Right atrium auricular region (tissue), 2 donors: ENCODE measurements around the gene FREM2. TPM values are rescaled to one million over a fixed set of nuclear protein-coding genes. Genes with fewer than 3 reads are reported as not detected.

Experiments used
- DNase-seq: peaks from one replicate; pipeline ENCODE4 v3.0.0-alpha.2; 2019; ENCODE audit warnings: low spot score
- H3K27ac ChIP-seq, 2 donors: fragments of 200-600 bp; sonication (generic); 1 replicate in 1 of 2; 2 replicates in 1 of 2; pipeline ENCODE4 v1.5.1; 2016 to 2019
- H3K27me3 ChIP-seq, 2 donors: fragments of 200-600 bp; sonication (generic); one replicate each; pipeline versions ENCODE4 v1.5.1 to v1.6.0; 2017 to 2019
- H3K36me3 ChIP-seq: fragments of 200-600 bp; sonication (generic); one replicate; pipeline ENCODE4 v1.5.1; 2016
- H3K4me1 ChIP-seq, 2 donors: fragments of 200-600 bp; sonication (generic); one replicate each; pipeline versions ENCODE4 v1.5.1 to v1.6.0; 2017 to 2019
- H3K4me3 ChIP-seq, 2 donors: fragments of 200-600 bp; sonication (generic); 1 replicate in 1 of 2; 2 replicates in 1 of 2; pipeline ENCODE4 v1.5.1; 2017 to 2019; ENCODE audit warnings: mild to moderate bottlenecking in 1 of 2, moderate library complexity in 1 of 2
- H3K9me3 ChIP-seq, 2 donors: fragments of 200-600 bp; sonication (generic); one replicate each; pipeline ENCODE4 v1.5.1; 2019
- CTCF ChIP-seq, 2 donors: fragments of 200-600 bp; sonication (generic); IDR thresholded peaks; one replicate each; pipeline ENCODE4 v1.5.1; 2019; ENCODE audit warnings: antibody characterized with exemption in 2 of 2
- total RNA-seq, 2 donors: library from RNA; depleted of rRNA; stranded (reverse); fragments of >200 nt; gene quantifications; one replicate each; pipeline ENCODE4 v1.1.0, GENCODE V29; 2016

The FREM2 gene
- total RNA-seq, 2 donors from 2014 or later: 0.20 TPM; not detected in 1

GRCh38 chr13:38905081-38905480 is 218.2 kb downstream of the FREM2 start:
- Histone ChIP-seq H3K36me3 (no peaks in the 10 kb centered on the region), H3K27me3 (no peaks in the 10 kb centered on the region), H3K4me3 (no peak overlapping the region), H3K27ac (no peak overlapping the region), H3K9me3 (no peaks in the 10 kb centered on the region), H3K4me1 (no peaks in the 10 kb centered on the region)
- DNase-seq: no peak
- no peak for TF ChIP-seq CTCF (IDR thresholded peaks at IDR 0.05)

GRCh38 chr13:38905861-38906260 is 219.0 kb downstream of the FREM2 start:
- no peaks in the 10 kb centered on the region for H3K4me1 ChIP-seq
- H3K4me3 ChIP-seq: no peak overlapping the region
- H3K27ac ChIP-seq: no peak overlapping the region
- H3K36me3 ChIP-seq: no peaks in the 10 kb centered on the region
- H3K27me3 ChIP-seq: no peaks in the 10 kb centered on the region
- TF ChIP-seq CTCF (IDR thresholded peaks at IDR 0.05): no peak
- no peaks in the 10 kb centered on the region for H3K9me3 ChIP-seq
- no peak for DNase-seq

GRCh38 chr13:38908574-38908973 is 221.7 kb downstream of the FREM2 start:
- Histone ChIP-seq H3K27me3 (no peaks in the 10 kb centered on the region), H3K9me3 (no peaks in the 10 kb centered on the region), H3K36me3 (no peaks in the 10 kb centered on the region), H3K4me3 (no peak overlapping the region), H3K4me1 (no peaks in the 10 kb centered on the region), H3K27ac (no peak overlapping the region)
- no peak for DNase-seq
- TF ChIP-seq CTCF (IDR thresholded peaks at IDR 0.05): no peak

- no peaks in the 10 kb centered on the region for H3K4me1 ChIP-seq
- no peaks in the 10 kb centered on the region for H3K36me3 ChIP-seq
- no peak overlapping the region for H3K4me3 ChIP-seq
- no peak for TF ChIP-seq CTCF (IDR thresholded peaks at IDR 0.05)
- DNase-seq: no peak
- H3K27ac ChIP-seq: no peak overlapping the region
- H3K27me3 ChIP-seq: no peaks in the 10 kb centered on the region
- H3K9me3 ChIP-seq: no peaks in the 10 kb centered on the region
Observed at GRCh38 chr13:38914070-38914469, 227.2 kb downstream of the FREM2 start.

- no peaks in the 10 kb centered on the region for H3K36me3 ChIP-seq
- DNase-seq: no peak
- no peak for TF ChIP-seq CTCF (IDR thresholded peaks at IDR 0.05)
- no peaks in the 10 kb centered on the region for H3K27me3 ChIP-seq
- no peak overlapping the region for H3K27ac ChIP-seq
- H3K9me3 ChIP-seq: no peaks in the 10 kb centered on the region
- H3K4me3 ChIP-seq: no peak overlapping the region
- H3K4me1 ChIP-seq: no peaks in the 10 kb centered on the region
Observed at GRCh38 chr13:38921081-38921480, 234.2 kb downstream of the FREM2 start.

GRCh38 chr13:38922170-38922569 is 235.3 kb downstream of the FREM2 start:
- no peak for TF ChIP-seq CTCF (IDR thresholded peaks at IDR 0.05)
- H3K36me3 ChIP-seq: no peaks in the 10 kb centered on the region
- DNase-seq: no peak
- H3K27me3 ChIP-seq: no peaks in the 10 kb centered on the region
- no peak overlapping the region for H3K4me3 ChIP-seq
- H3K27ac ChIP-seq: no peak overlapping the region
- no peaks in the 10 kb centered on the region for H3K9me3 ChIP-seq
- H3K4me1 ChIP-seq: no peaks in the 10 kb centered on the region
